ENCODE results near the gene RGS7BP.

RGS7BP gene

DNA sequence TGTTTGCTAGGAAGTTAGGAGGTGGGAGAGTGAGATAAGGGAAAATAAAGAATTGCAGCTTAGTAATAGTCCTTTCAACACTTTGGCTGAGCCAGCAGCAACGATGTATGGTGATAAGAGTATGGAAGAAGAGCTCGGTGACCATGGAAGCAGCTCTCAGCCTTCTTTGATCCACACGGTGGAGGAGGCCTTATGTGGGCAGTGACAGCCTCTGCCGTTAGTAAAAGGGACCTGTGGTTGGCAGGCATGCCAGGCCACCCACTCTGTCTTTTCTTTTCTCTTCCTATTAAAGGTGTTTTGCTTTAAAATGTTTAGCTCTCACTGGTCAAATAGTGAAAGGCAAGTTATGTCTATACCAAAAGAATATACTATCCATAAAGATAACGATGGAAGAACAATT lies 7.7 kb downstream of the RGS7BP start:
- DNase-seq (ENCODE audit: low read depth): no peak
- TF ChIP-seq, protein P1, sequence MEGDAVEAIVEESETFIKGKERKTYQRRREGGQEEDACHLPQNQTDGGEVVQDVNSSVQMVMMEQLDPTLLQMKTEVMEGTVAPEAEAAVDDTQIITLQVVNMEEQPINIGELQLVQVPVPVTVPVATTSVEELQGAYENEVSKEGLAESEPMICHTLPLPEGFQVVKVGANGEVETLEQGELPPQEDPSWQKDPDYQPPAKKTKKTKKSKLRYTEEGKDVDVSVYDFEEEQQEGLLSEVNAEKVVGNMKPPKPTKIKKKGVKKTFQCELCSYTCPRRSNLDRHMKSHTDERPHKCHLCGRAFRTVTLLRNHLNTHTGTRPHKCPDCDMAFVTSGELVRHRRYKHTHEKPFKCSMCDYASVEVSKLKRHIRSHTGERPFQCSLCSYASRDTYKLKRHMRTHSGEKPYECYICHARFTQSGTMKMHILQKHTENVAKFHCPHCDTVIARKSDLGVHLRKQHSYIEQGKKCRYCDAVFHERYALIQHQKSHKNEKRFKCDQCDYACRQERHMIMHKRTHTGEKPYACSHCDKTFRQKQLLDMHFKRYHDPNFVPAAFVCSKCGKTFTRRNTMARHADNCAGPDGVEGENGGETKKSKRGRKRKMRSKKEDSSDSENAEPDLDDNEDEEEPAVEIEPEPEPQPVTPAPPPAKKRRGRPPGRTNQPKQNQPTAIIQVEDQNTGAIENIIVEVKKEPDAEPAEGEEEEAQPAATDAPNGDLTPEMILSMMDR (IDR thresholded peaks at IDR 0.05; ENCODE audit: control insufficient read depth, insufficient read depth, low read depth, low read length, missing control alignments): no peak
- H3K4me3 ChIP-seq (ENCODE audit: control insufficient read depth, low read depth, low read length): no peak overlapping the region

DNA sequence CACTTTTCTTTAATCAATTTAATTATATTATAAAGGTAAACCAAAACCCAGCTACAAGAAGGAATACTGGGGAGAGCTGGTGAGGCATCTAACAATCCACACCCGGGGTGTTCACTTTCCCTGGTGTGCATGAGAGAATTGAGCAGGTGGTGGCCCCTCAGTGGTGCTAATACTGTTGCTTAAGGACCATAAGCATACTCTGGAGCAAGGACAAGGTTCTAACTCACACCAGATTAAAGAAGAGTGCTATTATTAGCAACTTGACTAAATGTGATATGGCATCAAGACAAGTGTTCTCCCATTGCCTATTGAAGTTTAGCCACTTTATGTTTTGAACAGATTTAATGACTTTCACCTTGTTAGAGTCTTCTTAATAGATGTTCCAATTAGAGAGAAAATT lies 8.8 kb downstream of the RGS7BP start:
- TF ChIP-seq, protein P1 (IDR thresholded peaks at IDR 0.05; ENCODE audit: control insufficient read depth, insufficient read depth, low read depth, low read length, missing control alignments): no peak
- no peak overlapping the region for H3K4me3 ChIP-seq (ENCODE audit: control insufficient read depth, low read depth, low read length)
- no peak for DNase-seq (ENCODE audit: low read depth)

GRCh38 chr5:64516216-64516615 lies 10.4 kb downstream of the RGS7BP start:
- no peak overlapping the region for H3K4me3 ChIP-seq (ENCODE audit: control insufficient read depth, low read depth, low read length)
- TF ChIP-seq, protein P1 (IDR thresholded peaks at IDR 0.05; ENCODE audit: control insufficient read depth, insufficient read depth, low read depth, low read length, missing control alignments): no peak
- no peak for DNase-seq (ENCODE audit: low read depth)

DNA sequence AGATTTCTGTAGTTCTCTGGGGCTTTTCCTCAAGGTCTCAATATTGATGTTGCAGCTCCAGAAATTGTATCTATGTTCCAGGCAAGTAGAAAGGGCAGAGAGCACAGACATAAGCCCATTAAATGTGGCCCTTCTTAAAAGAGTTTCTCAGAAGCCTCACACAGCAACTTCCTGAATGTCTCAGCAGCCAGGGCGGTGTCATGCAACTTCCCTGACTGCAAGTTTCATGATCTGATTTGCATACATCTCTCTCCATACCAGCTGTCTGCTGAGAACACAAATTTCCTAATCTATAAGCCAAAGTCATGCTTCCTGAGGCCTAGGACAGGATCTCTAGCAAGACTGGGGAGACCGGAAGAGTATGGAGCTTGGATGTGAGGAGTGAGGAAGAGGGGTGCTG lies 13.0 kb downstream of the RGS7BP start:
- no peak for DNase-seq (ENCODE audit: low read depth)
- no peak overlapping the region for H3K4me3 ChIP-seq (ENCODE audit: control insufficient read depth, low read depth, low read length)
- TF ChIP-seq, protein P1 (IDR thresholded peaks at IDR 0.05; ENCODE audit: control insufficient read depth, insufficient read depth, low read depth, low read length, missing control alignments): no peak

DNA sequence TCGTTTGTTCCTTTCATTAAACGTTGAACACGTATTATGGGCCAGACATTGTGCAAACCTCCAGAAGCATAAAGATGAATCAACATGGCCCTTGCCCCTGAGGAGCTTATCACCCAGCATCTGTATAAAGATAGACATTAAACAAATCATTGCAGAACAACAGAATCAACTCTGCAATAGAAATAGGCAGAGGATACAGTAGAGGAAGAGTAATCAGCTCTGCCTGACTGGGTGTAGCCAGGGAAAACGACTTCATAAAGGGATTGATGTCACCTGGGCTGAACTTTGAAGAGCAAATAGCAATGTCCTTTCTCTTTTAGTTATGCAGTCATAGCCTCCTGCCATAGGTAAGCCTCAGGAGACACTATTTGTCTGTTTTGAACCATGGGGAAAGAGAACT lies 13.4 kb downstream of the RGS7BP start:
- TF ChIP-seq, protein P1 (IDR thresholded peaks at IDR 0.05; ENCODE audit: control insufficient read depth, insufficient read depth, low read depth, low read length, missing control alignments): no peak
- no peak for DNase-seq (ENCODE audit: low read depth)

DNA sequence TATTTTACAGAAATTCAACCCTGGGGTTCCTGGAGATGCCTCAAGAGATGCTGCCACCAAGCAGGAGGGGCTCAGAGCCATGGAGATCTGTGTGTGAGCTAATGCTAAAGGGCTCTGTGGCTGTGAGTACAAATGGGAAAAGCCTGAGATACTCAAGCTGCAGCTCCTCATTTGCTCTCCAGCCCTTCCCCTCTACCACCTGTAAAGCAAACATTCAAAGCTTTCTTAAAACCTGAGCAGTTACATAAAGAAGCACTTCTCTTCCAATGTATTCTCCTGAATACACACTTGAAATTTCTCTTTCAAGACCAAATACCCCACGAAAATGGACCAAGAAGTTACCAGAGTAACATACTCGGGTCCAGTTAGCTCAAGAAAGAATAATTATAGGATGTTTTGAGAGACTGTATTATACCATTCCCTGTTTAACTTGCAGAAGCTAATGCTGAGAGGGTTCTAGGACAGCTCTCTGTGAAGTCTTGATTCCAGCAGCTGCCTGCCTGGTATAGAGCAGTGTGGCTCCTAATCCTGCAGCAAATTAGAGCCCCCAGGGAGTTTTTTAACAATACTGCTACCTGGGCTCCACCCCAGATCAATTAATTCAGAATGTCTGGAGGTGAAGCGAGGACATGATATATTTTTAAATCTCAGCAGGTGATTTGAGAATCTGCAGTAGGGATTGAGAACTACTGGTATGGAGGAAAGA lies 21.1 kb downstream of the RGS7BP start:
- TF ChIP-seq, protein P1 (IDR thresholded peaks at IDR 0.05; ENCODE audit: control insufficient read depth, insufficient read depth, low read depth, low read length, missing control alignments): no peak
- no peak for DNase-seq (ENCODE audit: low read depth)
- no peak overlapping the region for H3K4me3 ChIP-seq (ENCODE audit: control insufficient read depth, low read depth, low read length)

More for the DNA sequence above, 13.4 kb downstream of the RGS7BP start:
- no peak overlapping the region for H3K4me3 ChIP-seq (ENCODE audit: control insufficient read depth, low read depth, low read length)
